ENCODE results near the gene CAPN1. TPM values are rescaled to one million over a fixed set of nuclear protein-coding genes. Genes with fewer than 3 reads are reported as not detected.
A peak's percentile ranks its signal among the peaks of the same experiment; 100 is the strongest.
"Not testable (repeated sequence)": the region's sequence is repeated elsewhere in the genome, so short reads cannot be mapped to it uniquely, and the experiment has no call there.

CAPN1 gene
- 195 and 272 TPM in 2 replicates for total RNA-seq (2014; rRNA removed; shearing (Covaris generic))

- peak; percentile 96 for DNase-seq (ENCODE audit: low read depth)
Measured at GRCh38 chr11:65181569-65182257, at the start of gene CAPN1. Gene CAPN1 (plus strand): TSS chr11:65181928. CDS start chr11:65182702, 774 bp downstream.

GRCh38 chr11:65132238-65132987 lies 49.3 kb upstream of the CAPN1 start:
- no peak for DNase-seq (ENCODE audit: low read depth)

GRCh38 chr11:65132988-65133700 lies 48.6 kb upstream of the CAPN1 start:
- DNase-seq (ENCODE audit: low read depth), result no peak

GRCh38 chr11:65133724-65134123 lies 48.0 kb upstream of the CAPN1 start:
- no peak for DNase-seq (ENCODE audit: low read depth)

- DNase-seq (ENCODE audit: low read depth), result peak; percentile 87
Measured at GRCh38 chr11:65134240-65134951, 47.3 kb upstream of the CAPN1 start, which contains the start of gene SYVN1. Gene SYVN1 (minus strand): TSS chr11:65134519. CDS start chr11:65133601, 918 bp downstream.

GRCh38 chr11:65134952-65135632 lies 46.6 kb upstream of the CAPN1 start:
- DNase-seq (ENCODE audit: low read depth), result peak; percentile 97

- DNase-seq (ENCODE audit: low read depth), result no peak
Measured at GRCh38 chr11:65135633-65136145, 46.0 kb upstream of the CAPN1 start.

GRCh38 chr11:65136515-65137096 lies 45.1 kb upstream of the CAPN1 start:
- DNase-seq (ENCODE audit: low read depth), result no peak

- DNase-seq (ENCODE audit: low read depth), result no peak
Measured at GRCh38 chr11:65141896-65142494, 39.7 kb upstream of the CAPN1 start.

- DNase-seq (ENCODE audit: low read depth), result no peak
Measured at GRCh38 chr11:65147352-65148075, 34.2 kb upstream of the CAPN1 start.

- no peak for DNase-seq (ENCODE audit: low read depth)
Measured at GRCh38 chr11:65148657-65149056, 33.1 kb upstream of the CAPN1 start.

- DNase-seq (ENCODE audit: low read depth), result not testable (repeated sequence)
Measured at GRCh38 chr11:65150131-65150508, 31.6 kb upstream of the CAPN1 start.

GRCh38 chr11:65150509-65151299 lies 31.0 kb upstream of the CAPN1 start:
- DNase-seq (ENCODE audit: low read depth), result peak; percentile 98

GRCh38 chr11:65151331-65151899 lies 30.3 kb upstream of the CAPN1 start:
- no peak for DNase-seq (ENCODE audit: low read depth)

GRCh38 chr11:65152122-65152521 lies 29.6 kb upstream of the CAPN1 start:
- DNase-seq (ENCODE audit: low read depth), result no peak

GRCh38 chr11:65156256-65156655 lies 25.5 kb upstream of the CAPN1 start:
- no peak for DNase-seq (ENCODE audit: low read depth)

GRCh38 chr11:65156926-65157325 lies 24.8 kb upstream of the CAPN1 start:
- no peak for DNase-seq (ENCODE audit: low read depth)

GRCh38 chr11:65157336-65157735 lies 24.4 kb upstream of the CAPN1 start:
- DNase-seq (ENCODE audit: low read depth), result no peak
